Activated CD8-positive, alpha-beta memory T cell treated with anti-CD3 and anti-CD28 coated beads, Interleukin-2, amount 50 U/mL, for 24 hours (primary cell): ENCODE measurements around the gene OR52J3.
"Not testable (repeated sequence)": the region's sequence is repeated elsewhere in the genome, so short reads cannot be mapped to it uniquely, and the experiment has no call there.

Experiments
- DNase-seq: peaks from one replicate; pipeline ENCODE4 v3.0.0-alpha.2; 2020; ENCODE audit errors: extremely low read depth

Gene OR52J3

GRCh38 chr11:5046226-5046625 is at the start of gene OR52J3:
Gene OR52J3 (plus strand): TSS chr11:5046526. CDS start chr11:5046526, 0 bp downstream.
- DNase-seq: no peak

DNA sequence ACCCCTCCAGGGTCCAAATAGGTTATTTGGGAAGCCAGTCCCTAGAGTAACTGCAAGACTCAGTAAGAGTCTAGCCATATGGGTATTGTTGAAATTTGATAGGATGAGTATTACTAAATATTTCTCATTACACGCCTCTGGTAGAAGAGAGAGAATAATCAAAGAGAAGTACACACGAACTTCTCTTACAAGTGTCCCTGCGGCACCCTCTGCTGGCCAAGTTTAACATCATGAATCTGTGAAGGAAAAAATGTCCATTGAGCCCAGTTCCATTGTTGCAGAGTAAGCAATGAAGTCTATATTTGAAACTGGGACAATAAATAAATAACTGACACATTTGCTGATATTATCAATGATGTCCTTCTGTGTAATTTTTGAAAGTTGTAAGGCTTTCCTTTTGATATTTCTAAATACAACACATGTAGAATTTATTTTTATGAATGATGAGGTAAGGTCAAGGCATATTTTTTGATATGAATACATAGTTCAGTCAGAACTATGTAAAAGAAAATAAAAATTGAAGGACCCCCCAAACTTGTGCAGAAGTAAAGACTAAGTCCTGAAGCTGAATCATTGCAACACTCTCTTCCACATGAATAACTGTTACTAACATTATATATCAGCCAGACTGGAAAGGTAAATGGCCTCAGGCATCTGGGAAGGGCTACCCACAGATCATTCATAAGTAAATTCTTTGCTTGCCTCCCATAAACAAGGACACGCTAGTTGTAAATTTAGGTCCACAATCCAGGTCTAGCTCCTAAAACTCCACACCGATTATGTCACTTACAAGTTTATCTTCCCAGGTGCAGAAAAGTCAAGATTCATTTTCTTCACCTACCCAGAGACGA is 41.7 kb upstream of the OR52J3 start:
- DNase-seq: no peak

DNA sequence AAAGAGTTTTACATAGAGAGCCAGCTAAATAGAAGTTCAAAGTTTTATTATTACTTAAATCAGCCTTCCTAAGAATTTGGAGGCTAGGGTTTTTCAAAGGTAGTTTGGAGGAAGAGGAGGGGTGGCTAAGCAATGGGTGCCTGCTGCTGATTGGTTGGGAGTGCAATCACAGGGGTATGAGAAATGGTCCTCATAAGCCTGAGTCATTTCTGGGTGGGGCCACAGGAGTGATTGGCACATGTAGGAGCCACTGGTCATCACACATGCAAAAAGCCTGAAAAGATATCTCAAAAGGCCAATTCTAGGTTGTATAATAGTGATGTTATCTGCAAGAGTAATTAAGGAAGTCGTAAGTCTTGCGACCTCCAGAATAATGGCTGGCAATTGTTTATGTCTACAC is 38.8 kb upstream of the OR52J3 start:
- no peak for DNase-seq

DNA sequence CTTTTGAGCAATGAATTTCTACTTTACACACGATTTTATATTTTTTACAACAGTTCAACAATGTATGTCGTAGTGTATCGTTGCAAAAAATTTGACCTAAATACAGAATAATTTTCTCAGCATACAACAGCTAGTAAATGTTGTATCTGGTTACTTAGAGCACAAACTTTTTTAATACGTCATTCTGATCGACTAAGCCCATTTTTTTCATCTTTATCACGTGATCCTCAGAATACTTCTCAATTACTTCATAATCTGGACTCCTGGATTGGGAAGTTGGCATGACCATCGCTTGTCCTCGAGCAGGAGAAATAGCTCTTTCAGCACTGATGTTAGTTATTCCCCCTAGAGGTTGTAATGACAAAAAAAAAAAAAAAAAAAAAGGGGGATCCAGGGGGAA is 35.1 kb upstream of the OR52J3 start:
- no peak for DNase-seq

DNA sequence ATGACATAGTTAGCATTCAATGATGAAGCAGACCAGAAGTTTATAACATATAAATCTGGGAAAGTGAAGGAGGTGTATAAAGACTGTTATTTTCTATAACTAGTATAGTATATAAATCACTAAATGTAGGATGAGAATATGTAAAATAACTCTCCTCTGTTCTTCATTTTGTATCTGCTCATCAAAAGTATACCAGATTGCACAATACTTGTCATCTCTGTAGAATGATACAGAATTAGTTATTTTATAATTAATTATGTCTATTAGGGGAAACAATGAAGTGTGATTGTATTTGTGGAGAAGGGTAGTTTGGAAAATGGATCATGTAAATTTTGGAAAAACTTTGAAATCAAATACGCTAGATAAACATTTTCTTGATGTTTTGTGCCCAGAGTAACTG is 33.3 kb upstream of the OR52J3 start:
- no peak for DNase-seq

GRCh38 chr11:5021996-5022395 is 24.3 kb upstream of the OR52J3 start:
- DNase-seq: no peak

- DNase-seq: no peak
These were observed 9.7 kb upstream of the OR52J3 start for GRCh38 chr11:5036669-5037068.

DNA sequence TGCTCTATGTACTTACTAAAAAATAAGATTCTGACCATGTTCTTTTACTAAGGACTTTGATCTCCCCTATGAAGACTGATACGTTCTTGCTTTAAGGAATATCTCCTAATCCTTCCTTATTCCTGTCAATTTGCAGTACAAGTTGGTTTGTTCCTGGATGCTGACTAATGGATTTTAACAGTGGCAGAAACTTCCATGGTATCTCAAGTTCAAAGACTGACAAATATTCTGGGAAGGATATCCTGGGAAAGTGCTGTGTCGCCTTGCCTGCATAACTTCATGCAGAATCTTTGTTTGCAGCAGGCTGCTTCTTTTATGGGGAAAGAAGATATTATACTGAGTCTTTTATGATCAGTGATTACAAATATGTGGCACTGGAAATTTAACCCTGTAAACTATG is 8.4 kb upstream of the OR52J3 start:
- DNase-seq: no peak

- no peak for DNase-seq
These were observed 8.0 kb upstream of the OR52J3 start for GRCh38 chr11:5038341-5038740.

- DNase-seq: no peak
These were observed 5.5 kb upstream of the OR52J3 start for GRCh38 chr11:5040876-5041275.

DNA sequence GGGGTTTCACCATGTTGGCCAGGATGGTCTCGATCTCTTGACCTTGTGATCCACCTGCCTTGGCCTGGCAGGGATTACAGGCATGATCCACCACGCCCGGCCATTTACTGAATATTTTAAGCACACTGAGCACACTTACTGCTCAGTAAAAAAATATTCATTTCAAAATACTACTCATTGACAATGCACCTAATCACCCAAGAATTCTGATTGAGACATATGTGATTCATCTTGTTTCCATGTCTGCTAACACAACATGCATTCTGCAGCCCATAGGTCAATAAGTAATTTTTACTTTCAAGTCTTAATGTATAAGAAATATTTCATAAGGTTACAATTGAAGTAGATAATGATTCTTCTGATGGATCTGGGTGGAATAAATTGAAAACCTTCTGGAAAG is 4.2 kb upstream of the OR52J3 start:
- no peak for DNase-seq

GRCh38 chr11:5043380-5043779 is 2.9 kb upstream of the OR52J3 start:
- DNase-seq: no peak

- DNase-seq: no peak
These were observed 516 bp downstream of the OR52J3 start for GRCh38 chr11:5046754-5047330.

GRCh38 chr11:5058679-5059078 is 12.4 kb downstream of the OR52J3 start:
- DNase-seq: not testable (repeated sequence)

DNA sequence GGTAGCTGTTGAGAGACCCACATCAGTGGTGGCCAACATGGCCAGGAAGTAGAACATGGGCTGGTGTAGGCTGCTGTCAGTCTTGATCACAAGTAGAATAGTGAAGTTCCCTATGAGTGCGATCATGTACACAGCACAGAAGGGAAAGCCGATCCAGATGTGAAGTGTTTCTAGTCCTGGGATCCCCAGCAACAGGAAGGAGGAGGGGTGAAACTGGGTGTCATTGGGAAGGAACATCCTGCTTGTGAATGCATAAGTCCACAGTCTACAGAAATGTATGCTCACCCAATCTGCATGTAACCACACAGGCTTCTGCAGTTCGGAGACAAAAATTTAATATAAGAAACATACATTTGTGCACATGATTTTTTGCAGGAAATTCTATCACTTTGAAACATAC is 13.1 kb downstream of the OR52J3 start, which contains the start of gene OR52E2:
TSS of gene OR52E2 (minus strand) at position 237 of the 400 bp plus-strand sequence. CDS start at position 237, 0 bp downstream.
- no peak for DNase-seq

DNA sequence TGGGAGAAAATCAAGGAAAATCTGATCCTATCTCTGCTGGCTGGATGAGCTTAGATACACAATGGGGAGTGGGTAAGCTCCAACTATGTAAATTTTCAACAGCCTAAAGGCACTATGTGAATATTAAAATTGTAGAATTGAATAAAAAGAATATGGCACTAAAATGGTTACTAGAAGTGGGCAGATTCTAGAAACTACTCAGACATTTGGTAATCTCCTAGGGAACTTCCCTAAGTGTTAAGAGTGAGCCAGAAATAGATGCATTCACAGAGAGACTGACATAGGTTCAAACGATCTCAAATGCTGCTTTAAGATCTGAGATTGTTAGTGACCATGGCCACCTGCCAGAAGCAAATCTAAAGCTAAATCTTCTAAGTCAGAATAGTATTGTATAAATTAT is 18.7 kb downstream of the OR52J3 start:
- DNase-seq: no peak

DNA sequence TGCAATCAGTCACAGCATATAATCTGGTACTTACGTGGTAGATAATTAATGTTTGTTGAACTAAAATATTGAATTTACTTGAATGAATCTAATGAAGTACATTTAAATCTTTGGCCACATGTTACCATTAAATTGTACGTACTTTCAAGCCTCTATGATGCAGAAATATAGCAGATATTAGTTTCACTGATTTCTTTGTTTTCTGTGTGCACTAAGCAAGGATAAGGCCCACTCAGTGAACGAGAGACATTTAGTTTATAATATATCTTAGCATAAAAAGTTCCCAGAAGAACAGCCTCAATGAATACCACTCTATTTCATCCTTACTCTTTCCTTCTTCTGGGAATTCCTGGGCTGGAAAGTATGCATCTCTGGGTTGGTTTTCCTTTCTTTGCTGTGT is 22.9 kb downstream of the OR52J3 start, which contains the start of gene OR52E1:
TSS of gene OR52E1 (plus strand) at position 301 of the 400 bp plus-strand sequence.
- no peak for DNase-seq

GRCh38 chr11:5071799-5072198 is 25.5 kb downstream of the OR52J3 start:
- no peak for DNase-seq

DNA sequence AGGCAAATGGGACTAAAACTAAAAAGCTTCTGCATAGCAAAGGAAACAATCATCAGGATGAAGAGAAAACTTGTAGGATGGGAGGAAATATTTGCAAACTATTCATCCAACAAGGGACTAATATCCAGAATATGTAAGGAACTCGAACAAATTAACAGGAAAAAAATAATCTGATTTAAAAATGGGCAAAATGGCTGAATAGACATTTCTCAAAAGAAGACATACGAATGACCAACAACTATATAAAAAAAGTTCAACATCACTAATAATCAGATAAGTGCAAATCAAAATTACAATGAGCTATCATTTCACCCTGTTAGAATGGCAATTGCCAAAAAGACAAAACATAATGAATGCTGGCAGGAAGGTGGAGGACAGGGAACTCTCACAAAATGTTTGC is 35.1 kb downstream of the OR52J3 start:
- no peak for DNase-seq

GRCh38 chr11:5083602-5084001 is 37.3 kb downstream of the OR52J3 start:
- no peak for DNase-seq

- DNase-seq: no peak
These were observed 42.2 kb downstream of the OR52J3 start for GRCh38 chr11:5088556-5088955.

GRCh38 chr11:5090668-5091067 is 44.3 kb downstream of the OR52J3 start:
- no peak for DNase-seq
